ENCODE data around the gene PGA5. TPM values are rescaled to one million over a fixed set of nuclear protein-coding genes. Genes with fewer than 3 reads are reported as not detected.

The PGA5 gene
- total and polyA plus RNA-seq, 10 of the 15 experiments (the other 5 are each of a cell fraction or from before 2014, with no cell fraction given): not detected

DNA sequence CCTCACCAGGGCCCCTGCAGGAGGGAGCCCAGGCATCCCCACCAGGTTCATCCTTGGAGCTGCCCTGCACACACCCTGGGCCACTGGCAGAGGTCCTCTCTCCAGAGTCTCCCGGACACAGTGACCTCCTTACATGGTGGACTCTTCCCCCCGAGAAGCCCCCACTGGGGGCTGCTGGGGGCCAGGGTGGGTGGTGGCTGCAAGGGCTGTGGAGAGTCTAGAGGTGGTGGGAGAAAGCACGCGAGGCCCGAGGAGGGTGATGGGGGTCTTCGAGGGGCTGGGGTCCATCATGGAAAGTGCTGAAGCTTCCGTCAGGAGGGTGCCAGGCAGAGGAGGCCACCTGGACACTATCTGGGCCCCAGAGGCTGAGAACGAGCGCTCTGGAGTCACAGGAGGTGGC, 17.6 kb downstream of the PGA5 start (continued):
- TF ChIP-seq, protein P1, sequence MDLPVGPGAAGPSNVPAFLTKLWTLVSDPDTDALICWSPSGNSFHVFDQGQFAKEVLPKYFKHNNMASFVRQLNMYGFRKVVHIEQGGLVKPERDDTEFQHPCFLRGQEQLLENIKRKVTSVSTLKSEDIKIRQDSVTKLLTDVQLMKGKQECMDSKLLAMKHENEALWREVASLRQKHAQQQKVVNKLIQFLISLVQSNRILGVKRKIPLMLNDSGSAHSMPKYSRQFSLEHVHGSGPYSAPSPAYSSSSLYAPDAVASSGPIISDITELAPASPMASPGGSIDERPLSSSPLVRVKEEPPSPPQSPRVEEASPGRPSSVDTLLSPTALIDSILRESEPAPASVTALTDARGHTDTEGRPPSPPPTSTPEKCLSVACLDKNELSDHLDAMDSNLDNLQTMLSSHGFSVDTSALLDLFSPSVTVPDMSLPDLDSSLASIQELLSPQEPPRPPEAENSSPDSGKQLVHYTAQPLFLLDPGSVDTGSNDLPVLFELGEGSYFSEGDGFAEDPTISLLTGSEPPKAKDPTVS (IDR thresholded peaks at IDR 0.05; ENCODE audit: low read depth, low read length): no peak
- TF ChIP-seq ZNF207 (IDR thresholded peaks at IDR 0.05; ENCODE audit: borderline replicate concordance) (no peak), HDGF (IDR thresholded peaks at IDR 0.05) (no peak), NFXL1 (IDR thresholded peaks at IDR 0.05; ENCODE audit: borderline replicate concordance) (no peak), GATAD2B (conservative IDR thresholded peaks at IDR 0.05; ENCODE audit: low read depth) (no peak), ZBED1 (IDR thresholded peaks at IDR 0.05; ENCODE audit: borderline replicate concordance) (no peak), STAT3 (IDR thresholded peaks at IDR 0.05; ENCODE audit: low read depth, low read length) (no peak)
- TF ChIP-seq, protein P2, sequence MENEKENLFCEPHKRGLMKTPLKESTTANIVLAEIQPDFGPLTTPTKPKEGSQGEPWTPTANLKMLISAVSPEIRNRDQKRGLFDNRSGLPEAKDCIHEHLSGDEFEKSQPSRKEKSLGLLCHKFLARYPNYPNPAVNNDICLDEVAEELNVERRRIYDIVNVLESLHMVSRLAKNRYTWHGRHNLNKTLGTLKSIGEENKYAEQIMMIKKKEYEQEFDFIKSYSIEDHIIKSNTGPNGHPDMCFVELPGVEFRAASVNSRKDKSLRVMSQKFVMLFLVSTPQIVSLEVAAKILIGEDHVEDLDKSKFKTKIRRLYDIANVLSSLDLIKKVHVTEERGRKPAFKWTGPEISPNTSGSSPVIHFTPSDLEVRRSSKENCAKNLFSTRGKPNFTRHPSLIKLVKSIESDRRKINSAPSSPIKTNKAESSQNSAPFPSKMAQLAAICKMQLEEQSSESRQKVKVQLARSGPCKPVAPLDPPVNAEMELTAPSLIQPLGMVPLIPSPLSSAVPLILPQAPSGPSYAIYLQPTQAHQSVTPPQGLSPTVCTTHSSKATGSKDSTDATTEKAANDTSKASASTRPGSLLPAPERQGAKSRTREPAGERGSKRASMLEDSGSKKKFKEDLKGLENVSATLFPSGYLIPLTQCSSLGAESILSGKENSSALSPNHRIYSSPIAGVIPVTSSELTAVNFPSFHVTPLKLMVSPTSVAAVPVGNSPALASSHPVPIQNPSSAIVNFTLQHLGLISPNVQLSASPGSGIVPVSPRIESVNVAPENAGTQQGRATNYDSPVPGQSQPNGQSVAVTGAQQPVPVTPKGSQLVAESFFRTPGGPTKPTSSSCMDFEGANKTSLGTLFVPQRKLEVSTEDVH (IDR thresholded peaks at IDR 0.05; ENCODE audit: low read depth, partially characterized antibody): no peak

DNA sequence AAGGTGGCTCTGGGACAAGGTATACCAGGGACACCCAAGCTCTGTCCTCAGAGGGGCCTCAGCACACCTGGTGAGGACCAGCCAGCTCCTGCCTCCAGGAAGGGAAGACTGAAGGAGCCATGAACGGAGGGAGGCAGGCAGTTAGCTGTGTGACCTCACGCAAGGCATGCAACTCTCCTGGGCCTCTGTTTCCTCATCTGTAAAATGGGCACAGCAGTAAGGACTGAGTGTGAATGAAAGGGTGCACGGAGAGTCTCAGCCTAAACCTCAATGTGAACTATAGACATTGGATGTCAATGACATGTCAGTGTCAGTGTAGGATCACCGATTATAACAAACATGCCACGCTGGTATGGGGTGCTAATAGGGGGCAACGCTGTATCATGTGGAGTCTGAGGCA, 18.4 kb downstream of the PGA5 start:
- 60% methylated on average over 6 of the region's 6 CpGs for WGBS (ENCODE audit: insufficient coverage, insufficient replicate concordance, low lambda C conversion rate, missing lambda C conversion rate)
- Histone ChIP-seq H3K4me1 (ENCODE audit: control insufficient read depth, insufficient read depth, low read length) (no peaks in the 10 kb centered on the region), H3K27me3 (replicated peaks in 1 of 2; ENCODE audit: control insufficient read depth in 2 of 2, insufficient read depth in 2 of 2, low read length in 1 of 2) (no peaks in the 10 kb centered on the region), H3K9me3 (replicated peaks; ENCODE audit: control insufficient read depth, insufficient read depth, low read length) (no peaks in the 10 kb centered on the region), H3K27ac (ENCODE audit: control insufficient read depth, insufficient read depth) (no peak overlapping the region), H3K4me2 (ENCODE audit: control insufficient read depth, insufficient read depth) (no peak overlapping the region), H3K9ac (ENCODE audit: control insufficient read depth, insufficient read depth, low read length) (no peak overlapping the region), H2AFZ (ENCODE audit: control insufficient read depth, low read depth, low read length) (no peak overlapping the region), H3K36me3 (ENCODE audit: control insufficient read depth in 2 of 2, insufficient read depth in 2 of 2, low read length in 1 of 2) (no peaks in the 10 kb centered on the region), H3K4me3 (no peak overlapping the region), H3K79me2 (ENCODE audit: control insufficient read depth, insufficient read depth, low read length) (no peaks in the 10 kb centered on the region), H4K20me1 (ENCODE audit: control insufficient read depth, insufficient read depth) (no peaks in the 10 kb centered on the region)
- RAD21 ChIA-PET (ENCODE audit: unreplicated experiment): interaction anchor here (1.3 to 1.4 kb wide), 2 partner anchors 77 to 126 kb away, joined by 6 to 7 read pairs; no protein-coding TSS in a partner anchor
- DNase-seq (ENCODE audit: low read depth, low spot score) (no peak), ATAC-seq (no peak), FAIRE-seq (no peak)
- in situ Hi-C loops (cut with MboI): loop anchor here (5.0 kb wide), 1 partner anchor 133 kb away; the partner anchor contains the start of gene TMEM216
- intact Hi-C loops (cut with micrococcal nuclease; ENCODE audit: unreplicated experiment): loop anchor here (10.0 kb wide), 1 partner anchor 75 kb away; the partner anchor contains the start of genes DDB1 and TKFC
- no TSS peak for BruUV-seq (replicated peaks)
- POLR2A ChIA-PET: interaction anchor here (0.5 kb wide), 1 partner anchor 459 kb away, joined by 4 read pairs; no protein-coding TSS in a partner anchor
- CTCF ChIA-PET: interaction anchor here (0.7 to 1.5 kb wide), 5 partner anchors 51 to 218 kb away, joined by 3 to 4 read pairs (median 3); partner anchors contain the start of gene TMEM216
- SMC1A ChIA-PET (ENCODE audit: uncharacterized antibody, unreplicated experiment): no interaction called here
- TF ChIP-seq, protein P3, sequence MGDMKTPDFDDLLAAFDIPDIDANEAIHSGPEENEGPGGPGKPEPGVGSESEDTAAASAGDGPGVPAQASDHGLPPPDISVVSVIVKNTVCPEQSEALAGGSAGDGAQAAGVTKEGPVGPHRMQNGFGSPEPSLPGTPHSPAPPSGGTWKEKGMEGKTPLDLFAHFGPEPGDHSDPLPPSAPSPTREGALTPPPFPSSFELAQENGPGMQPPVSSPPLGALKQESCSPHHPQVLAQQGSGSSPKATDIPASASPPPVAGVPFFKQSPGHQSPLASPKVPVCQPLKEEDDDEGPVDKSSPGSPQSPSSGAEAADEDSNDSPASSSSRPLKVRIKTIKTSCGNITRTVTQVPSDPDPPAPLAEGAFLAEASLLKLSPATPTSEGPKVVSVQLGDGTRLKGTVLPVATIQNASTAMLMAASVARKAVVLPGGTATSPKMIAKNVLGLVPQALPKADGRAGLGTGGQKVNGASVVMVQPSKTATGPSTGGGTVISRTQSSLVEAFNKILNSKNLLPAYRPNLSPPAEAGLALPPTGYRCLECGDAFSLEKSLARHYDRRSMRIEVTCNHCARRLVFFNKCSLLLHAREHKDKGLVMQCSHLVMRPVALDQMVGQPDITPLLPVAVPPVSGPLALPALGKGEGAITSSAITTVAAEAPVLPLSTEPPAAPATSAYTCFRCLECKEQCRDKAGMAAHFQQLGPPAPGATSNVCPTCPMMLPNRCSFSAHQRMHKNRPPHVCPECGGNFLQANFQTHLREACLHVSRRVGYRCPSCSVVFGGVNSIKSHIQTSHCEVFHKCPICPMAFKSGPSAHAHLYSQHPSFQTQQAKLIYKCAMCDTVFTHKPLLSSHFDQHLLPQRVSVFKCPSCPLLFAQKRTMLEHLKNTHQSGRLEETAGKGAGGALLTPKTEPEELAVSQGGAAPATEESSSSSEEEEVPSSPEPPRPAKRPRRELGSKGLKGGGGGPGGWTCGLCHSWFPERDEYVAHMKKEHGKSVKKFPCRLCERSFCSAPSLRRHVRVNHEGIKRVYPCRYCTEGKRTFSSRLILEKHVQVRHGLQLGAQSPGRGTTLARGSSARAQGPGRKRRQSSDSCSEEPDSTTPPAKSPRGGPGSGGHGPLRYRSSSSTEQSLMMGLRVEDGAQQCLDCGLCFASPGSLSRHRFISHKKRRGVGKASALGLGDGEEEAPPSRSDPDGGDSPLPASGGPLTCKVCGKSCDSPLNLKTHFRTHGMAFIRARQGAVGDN (IDR thresholded peaks at IDR 0.05): no peak
- TF ChIP-seq, protein P4, sequence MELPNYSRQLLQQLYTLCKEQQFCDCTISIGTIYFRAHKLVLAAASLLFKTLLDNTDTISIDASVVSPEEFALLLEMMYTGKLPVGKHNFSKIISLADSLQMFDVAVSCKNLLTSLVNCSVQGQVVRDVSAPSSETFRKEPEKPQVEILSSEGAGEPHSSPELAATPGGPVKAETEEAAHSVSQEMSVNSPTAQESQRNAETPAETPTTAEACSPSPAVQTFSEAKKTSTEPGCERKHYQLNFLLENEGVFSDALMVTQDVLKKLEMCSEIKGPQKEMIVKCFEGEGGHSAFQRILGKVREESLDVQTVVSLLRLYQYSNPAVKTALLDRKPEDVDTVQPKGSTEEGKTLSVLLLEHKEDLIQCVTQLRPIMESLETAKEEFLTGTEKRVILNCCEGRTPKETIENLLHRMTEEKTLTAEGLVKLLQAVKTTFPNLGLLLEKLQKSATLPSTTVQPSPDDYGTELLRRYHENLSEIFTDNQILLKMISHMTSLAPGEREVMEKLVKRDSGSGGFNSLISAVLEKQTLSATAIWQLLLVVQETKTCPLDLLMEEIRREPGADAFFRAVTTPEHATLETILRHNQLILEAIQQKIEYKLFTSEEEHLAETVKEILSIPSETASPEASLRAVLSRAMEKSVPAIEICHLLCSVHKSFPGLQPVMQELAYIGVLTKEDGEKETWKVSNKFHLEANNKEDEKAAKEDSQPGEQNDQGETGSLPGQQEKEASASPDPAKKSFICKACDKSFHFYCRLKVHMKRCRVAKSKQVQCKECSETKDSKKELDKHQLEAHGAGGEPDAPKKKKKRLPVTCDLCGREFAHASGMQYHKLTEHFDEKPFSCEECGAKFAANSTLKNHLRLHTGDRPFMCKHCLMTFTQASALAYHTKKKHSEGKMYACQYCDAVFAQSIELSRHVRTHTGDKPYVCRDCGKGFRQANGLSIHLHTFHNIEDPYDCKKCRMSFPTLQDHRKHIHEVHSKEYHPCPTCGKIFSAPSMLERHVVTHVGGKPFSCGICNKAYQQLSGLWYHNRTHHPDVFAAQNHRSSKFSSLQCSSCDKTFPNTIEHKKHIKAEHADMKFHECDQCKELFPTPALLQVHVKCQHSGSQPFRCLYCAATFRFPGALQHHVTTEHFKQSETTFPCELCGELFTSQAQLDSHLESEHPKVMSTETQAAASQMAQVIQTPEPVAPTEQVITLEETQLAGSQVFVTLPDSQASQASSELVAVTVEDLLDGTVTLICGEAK (IDR thresholded peaks at IDR 0.05; ENCODE audit: borderline replicate concordance): no peak
